Loucy (cell line): ENCODE measurements around the gene PDGFRB.

Experiments used
- EZH2phosphoT487 ChIP-seq: fragments of 200-600 bp; IDR thresholded peaks from 2 replicates; pipeline ENCODE4 v1.6.1; 2018; ENCODE audit warnings: antibody characterized with exemption, mild to moderate bottlenecking, moderate library complexity, borderline replicate concordance
- TF ChIP-seq, protein P1 (sequence below): fragments of 200-600 bp; sonication (generic); conservative IDR thresholded peaks from 2 replicates; pipeline ENCODE4 v1.5.1; 2014; ENCODE audit warnings: mild to moderate bottlenecking, antibody characterized with exemption, low read length

GRCh38 chr5:150129454-150129812 lies 26.2 kb downstream of the PDGFRB start:
- TF ChIP-seq, protein P1, sequence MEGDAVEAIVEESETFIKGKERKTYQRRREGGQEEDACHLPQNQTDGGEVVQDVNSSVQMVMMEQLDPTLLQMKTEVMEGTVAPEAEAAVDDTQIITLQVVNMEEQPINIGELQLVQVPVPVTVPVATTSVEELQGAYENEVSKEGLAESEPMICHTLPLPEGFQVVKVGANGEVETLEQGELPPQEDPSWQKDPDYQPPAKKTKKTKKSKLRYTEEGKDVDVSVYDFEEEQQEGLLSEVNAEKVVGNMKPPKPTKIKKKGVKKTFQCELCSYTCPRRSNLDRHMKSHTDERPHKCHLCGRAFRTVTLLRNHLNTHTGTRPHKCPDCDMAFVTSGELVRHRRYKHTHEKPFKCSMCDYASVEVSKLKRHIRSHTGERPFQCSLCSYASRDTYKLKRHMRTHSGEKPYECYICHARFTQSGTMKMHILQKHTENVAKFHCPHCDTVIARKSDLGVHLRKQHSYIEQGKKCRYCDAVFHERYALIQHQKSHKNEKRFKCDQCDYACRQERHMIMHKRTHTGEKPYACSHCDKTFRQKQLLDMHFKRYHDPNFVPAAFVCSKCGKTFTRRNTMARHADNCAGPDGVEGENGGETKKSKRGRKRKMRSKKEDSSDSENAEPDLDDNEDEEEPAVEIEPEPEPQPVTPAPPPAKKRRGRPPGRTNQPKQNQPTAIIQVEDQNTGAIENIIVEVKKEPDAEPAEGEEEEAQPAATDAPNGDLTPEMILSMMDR = no peak
- TF ChIP-seq EZH2phosphoT487 = no peak
